SK-N-SH treated with all-trans-retinoic acid at 6 μM for 48 hours (cell line): ENCODE measurements around the gene CHST8.

Source experiments
- ATAC-seq: fragments of 200-7000 bp; cut with Tn5 transposase; 3 replicates; pipeline ENCODE4 v1.9.1; 2020; ENCODE audit warnings: mild to moderate bottlenecking, moderate library complexity
- ARNTL ChIP-seq: fragments of 450-650 bp; formaldehyde crosslinking; IDR thresholded peaks from 2 replicates; pipeline ENCODE4 v1.5.0; 2020; ENCODE audit warnings: low read depth, mild to moderate bottlenecking, moderate library complexity, borderline replicate concordance
- CREB5 ChIP-seq: fragments of 250-450 bp; sonication (Bioruptor Pico); IDR thresholded peaks from 2 replicates; pipeline ENCODE4 v1.5.1; 2020; ENCODE audit warnings: low read depth, mild to moderate bottlenecking, moderate library complexity
- CSDC2 ChIP-seq: fragments of 250-450 bp; sonication (Bioruptor Pico); IDR thresholded peaks from 2 replicates; pipeline ENCODE4 v1.5.0; 2020; ENCODE audit warnings: mild to moderate bottlenecking, moderate library complexity
- CSRNP3 ChIP-seq: fragments of 250-450 bp; sonication (Bioruptor Pico); IDR thresholded peaks from 2 replicates; pipeline ENCODE4 v1.5.1; 2021; ENCODE audit warnings: mild to moderate bottlenecking, moderate library complexity
- ESRRG ChIP-seq: fragments of 250-450 bp; sonication (Bioruptor Pico); IDR thresholded peaks from 2 replicates; pipeline ENCODE4 v1.6.1; 2021; ENCODE audit warnings: mild to moderate bottlenecking
- GLIS3 ChIP-seq: fragments of 250-450 bp; sonication (Bioruptor Pico); IDR thresholded peaks from 2 replicates; pipeline ENCODE4 v1.5.0; 2020; ENCODE audit warnings: mild to moderate bottlenecking, moderate library complexity
- ISL1 ChIP-seq: fragments of 250-450 bp; sonication (Bioruptor Pico); IDR thresholded peaks from 2 replicates; pipeline ENCODE4 v2.1.2; 2022; ENCODE audit warnings: mild to moderate bottlenecking, moderate library complexity
- OSR1 ChIP-seq: fragments of 250-450 bp; sonication (Bioruptor Pico); IDR thresholded peaks from 2 replicates; pipeline ENCODE4 v1.8.0; 2022; ENCODE audit warnings: moderate library complexity, mild to moderate bottlenecking, inconsistent platforms
- PATZ1 ChIP-seq: fragments of 250-450 bp; sonication (Bioruptor Pico); IDR thresholded peaks from 2 replicates; pipeline ENCODE4 v1.8.0; 2020; ENCODE audit warnings: mild to moderate bottlenecking, moderate library complexity, borderline replicate concordance
- PPARA ChIP-seq: fragments of 250-450 bp; sonication (Bioruptor Pico); IDR thresholded peaks from 2 replicates; pipeline ENCODE4 v1.5.0; 2020; ENCODE audit warnings: mild to moderate bottlenecking, borderline replicate concordance
- RARB ChIP-seq: fragments of 250-450 bp; sonication (Bioruptor Pico); IDR thresholded peaks from 2 replicates; pipeline ENCODE4 v1.8.0; 2021; ENCODE audit warnings: mild to moderate bottlenecking, moderate library complexity
- SNAI2 ChIP-seq: fragments of 250-450 bp; sonication (Bioruptor Pico); IDR thresholded peaks from 2 replicates; pipeline ENCODE4 v1.5.0; 2020; ENCODE audit warnings: mild to moderate bottlenecking, moderate library complexity
- TCF4 ChIP-seq: fragments of 250-450 bp; sonication (Bioruptor Pico); IDR thresholded peaks from 2 replicates; pipeline ENCODE4 v1.8.0; 2021; ENCODE audit warnings: mild to moderate bottlenecking, moderate library complexity, borderline replicate concordance
- TOX ChIP-seq: fragments of 250-450 bp; sonication (Bioruptor Pico); IDR thresholded peaks from 2 replicates; pipeline ENCODE4 v1.8.0; 2021; ENCODE audit warnings: mild to moderate bottlenecking, moderate library complexity, borderline replicate concordance
- TSHZ2 ChIP-seq: fragments of 250-450 bp; sonication (Bioruptor Pico); IDR thresholded peaks from 2 replicates; pipeline ENCODE4 v1.5.0; 2020; ENCODE audit warnings: mild to moderate bottlenecking, moderate library complexity
- ZC3H10 ChIP-seq: fragments of 250-450 bp; sonication (Bioruptor Pico); IDR thresholded peaks from 2 replicates; pipeline ENCODE4 v1.5.1; 2021; ENCODE audit warnings: mild to moderate bottlenecking, moderate library complexity
- ZFP3 ChIP-seq: fragments of 250-450 bp; sonication (Bioruptor Pico); IDR thresholded peaks from 2 replicates; pipeline ENCODE4 v1.5.0; 2020; ENCODE audit warnings: mild to moderate bottlenecking, moderate library complexity
- ZFP30 ChIP-seq: fragments of 450-650 bp; formaldehyde crosslinking; IDR thresholded peaks from 2 replicates; pipeline ENCODE4 v1.5.0; 2022; ENCODE audit warnings: mild to moderate bottlenecking, moderate library complexity
- ZNF565 ChIP-seq: fragments of 450-650 bp; formaldehyde crosslinking; conservative IDR thresholded peaks from 2 replicates; pipeline ENCODE4 v1.5.0; 2020; ENCODE audit warnings: low read depth, mild to moderate bottlenecking, moderate library complexity
- ZNF70 ChIP-seq: fragments of 450-650 bp; formaldehyde crosslinking; IDR thresholded peaks from 2 replicates; pipeline ENCODE4 v1.5.0; 2020; ENCODE audit warnings: mild to moderate bottlenecking, moderate library complexity
- ZNF8 ChIP-seq: fragments of 450-650 bp; formaldehyde crosslinking; IDR thresholded peaks from 2 replicates; pipeline ENCODE4 v1.5.0; 2020; ENCODE audit warnings: mild to moderate bottlenecking, moderate library complexity
- TF ChIP-seq, protein P1 (sequence below): fragments of 250-450 bp; sonication (Bioruptor Pico); IDR thresholded peaks from 2 replicates; pipeline ENCODE4 v1.8.0; 2021; ENCODE audit warnings: low read depth, mild to moderate bottlenecking, moderate library complexity, borderline replicate concordance

Gene CHST8

GRCh38 chr19:33621811-33622504, at the start of gene CHST8:
Gene CHST8, plus strand, starts transcription at chr19:33621953. Its CDS starts 67,309 bp downstream, at chr19:33689262.
- ATAC-seq = peak; percentile 43; the same call in 2 of the 3 replicates
- TF ChIP-seq ZFP30 (CRISPR knock-in tag) (no peak), CREB5 (no peak), ZNF70 (CRISPR knock-in tag) (no peak), TCF4 (no peak), OSR1 (CRISPR knock-in tag) (no peak), GLIS3 (CRISPR knock-in tag) (no peak), ZNF8 (CRISPR knock-in tag) (no peak), ESRRG (CRISPR knock-in tag) (no peak), CSRNP3 (CRISPR knock-in tag) (no peak), RARB (CRISPR knock-in tag) (no peak), SNAI2 (CRISPR knock-in tag) (no peak), ISL1 (no peak), ARNTL (CRISPR knock-in tag) (no peak), ZFP3 (no peak), TSHZ2 (CRISPR knock-in tag) (no peak), TOX (CRISPR knock-in tag) (no peak), ZC3H10 (no peak), PATZ1 (CRISPR knock-in tag) (no peak)
- TF ChIP-seq, protein P1, sequence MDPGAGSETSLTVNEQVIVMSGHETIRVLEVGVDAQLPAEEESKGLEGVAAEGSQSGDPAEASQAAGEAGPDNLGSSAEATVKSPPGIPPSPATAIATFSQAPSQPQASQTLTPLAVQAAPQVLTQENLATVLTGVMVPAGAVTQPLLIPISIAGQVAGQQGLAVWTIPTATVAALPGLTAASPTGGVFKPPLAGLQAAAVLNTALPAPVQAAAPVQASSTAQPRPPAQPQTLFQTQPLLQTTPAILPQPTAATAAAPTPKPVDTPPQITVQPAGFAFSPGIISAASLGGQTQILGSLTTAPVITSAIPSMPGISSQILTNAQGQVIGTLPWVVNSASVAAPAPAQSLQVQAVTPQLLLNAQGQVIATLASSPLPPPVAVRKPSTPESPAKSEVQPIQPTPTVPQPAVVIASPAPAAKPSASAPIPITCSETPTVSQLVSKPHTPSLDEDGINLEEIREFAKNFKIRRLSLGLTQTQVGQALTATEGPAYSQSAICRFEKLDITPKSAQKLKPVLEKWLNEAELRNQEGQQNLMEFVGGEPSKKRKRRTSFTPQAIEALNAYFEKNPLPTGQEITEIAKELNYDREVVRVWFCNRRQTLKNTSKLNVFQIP (CRISPR knock-in tag) = no peak
- TF ChIP-seq, all 23 proteins: peak for 0

- ATAC-seq = no peak
- TF ChIP-seq CREB5 = no peak
- TF ChIP-seq ESRRG (CRISPR knock-in tag) = no peak
- no peak for TF ChIP-seq ZC3H10
- TF ChIP-seq ZNF565 = no peak
- TF ChIP-seq CSDC2 (CRISPR knock-in tag) = no peak
- no peak for TF ChIP-seq ISL1
- TF ChIP-seq ZFP30 (CRISPR knock-in tag) = no peak
- no peak for TF ChIP-seq TOX (CRISPR knock-in tag)
- TF ChIP-seq CSRNP3 (CRISPR knock-in tag) = no peak
- no peak for TF ChIP-seq PPARA
Observed at GRCh38 chr19:33572929-33573328, 48.8 kb upstream of the CHST8 start.
